NT2/D1 (cell line): ENCODE data around the gene TEX14.

Experiments
- DNase-seq: peaks from one replicate; pipeline ENCODE4 v3.0.0-alpha.2; 2011; ENCODE audit warnings: low read depth, low spot score
- H3K27me3 ChIP-seq: 2 replicates; pipeline ENCODE4 v1.6.0; 2011; ENCODE audit warnings: mild to moderate bottlenecking; ENCODE audit not compliant: insufficient read length, insufficient read depth
- H3K36me3 ChIP-seq: 2 replicates; pipeline ENCODE4 v1.6.1; 2011; ENCODE audit warnings: mild to moderate bottlenecking, low read length, mixed read lengths; ENCODE audit not compliant: insufficient read depth, insufficient read length
- H3K4me1 ChIP-seq: 2 replicates; pipeline ENCODE4 v1.5.1; 2011; ENCODE audit not compliant: insufficient read depth, insufficient read length
- H3K4me3 ChIP-seq: 2 replicates; pipeline ENCODE4 v1.5.1; 2011; ENCODE audit warnings: low read depth; ENCODE audit not compliant: insufficient read length
- H3K9ac ChIP-seq: 2 replicates; pipeline ENCODE4 v1.6.0; 2011; ENCODE audit warnings: low read depth; ENCODE audit not compliant: insufficient read length
- H3K9me3 ChIP-seq: 2 replicates; pipeline ENCODE4 v1.5.1; 2011; ENCODE audit warnings: mild to moderate bottlenecking, low read length; ENCODE audit not compliant: insufficient read depth
- SUZ12 ChIP-seq: IDR thresholded peaks from 2 replicates; pipeline ENCODE4 v1.6.1; 2011; ENCODE audit not compliant: insufficient read length, insufficient read depth; ENCODE audit errors: extremely low read depth
- YY1 ChIP-seq: IDR thresholded peaks from 2 replicates; pipeline ENCODE4 v1.6.1; 2011; ENCODE audit not compliant: insufficient read length, insufficient read depth
- ZNF274 ChIP-seq: IDR thresholded peaks from 2 replicates; pipeline ENCODE4 v1.6.1; 2011; ENCODE audit warnings: mild to moderate bottlenecking, low read depth, low read length

The TEX14 gene

DNA sequence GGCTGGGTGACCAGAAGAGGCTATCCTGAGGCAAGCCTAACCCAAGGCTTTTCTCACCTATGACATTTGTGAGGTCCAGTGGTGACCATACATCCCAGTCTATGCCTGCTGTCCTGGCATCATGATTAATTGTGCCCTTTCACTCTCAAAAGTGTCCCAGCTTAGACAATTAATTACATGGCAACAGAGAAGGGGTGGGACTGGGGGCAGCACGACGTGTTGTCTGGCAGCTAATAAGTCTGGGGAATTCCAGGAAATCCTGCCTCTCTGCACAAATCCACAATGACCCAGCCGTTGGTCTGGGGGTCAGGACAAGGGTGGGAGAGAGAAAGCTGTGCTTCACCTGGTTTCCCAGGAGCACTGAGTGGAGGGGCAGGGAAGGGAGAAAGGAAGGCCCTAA, 163.4 kb downstream of the TEX14 start:
- H3K9ac ChIP-seq: peak overlapping the region; percentile 27
- DNase-seq: no peak
- H3K4me3 ChIP-seq: no peak overlapping the region
- TF ChIP-seq ZNF274 (no peak), SUZ12 (no peak), YY1 (no peak)
- H3K4me1 ChIP-seq: peaks cover 31% of the 10 kb centered on the region
- no peaks in the 10 kb centered on the region for H3K36me3 ChIP-seq
- peaks cover 24% of the 10 kb centered on the region for H3K27me3 ChIP-seq
- H3K9me3 ChIP-seq: no peaks in the 10 kb centered on the region

DNA sequence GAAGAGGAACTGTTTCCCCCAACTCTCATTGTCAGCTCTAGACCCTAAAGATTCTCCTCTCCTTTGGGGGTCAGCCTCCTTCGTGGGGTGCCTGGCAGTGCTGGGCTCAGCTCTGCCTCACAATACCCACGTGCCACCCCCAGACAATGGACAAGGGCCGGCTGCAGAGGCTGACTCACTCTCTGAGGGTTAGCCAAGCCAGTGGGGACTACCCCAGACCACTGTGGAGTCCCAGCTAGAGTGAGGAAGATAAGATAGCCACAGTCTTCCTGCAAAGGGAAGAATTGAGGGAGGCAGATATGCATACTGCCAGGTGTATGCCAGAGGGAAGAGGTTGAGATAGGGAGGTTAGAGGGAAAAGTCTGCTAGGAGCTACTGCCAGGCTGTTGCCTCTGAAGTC, 163.9 kb downstream of the TEX14 start:
- Histone ChIP-seq H3K9me3 (no peaks in the 10 kb centered on the region), H3K9ac (no peak overlapping the region), H3K4me1 (peaks cover 31% of the 10 kb centered on the region), H3K4me3 (no peak overlapping the region), H3K36me3 (no peaks in the 10 kb centered on the region), H3K27me3 (peaks cover 23% of the 10 kb centered on the region)
- DNase-seq: no peak
- no peak for TF ChIP-seq YY1
- no peak for TF ChIP-seq ZNF274
- TF ChIP-seq SUZ12: no peak

DNA sequence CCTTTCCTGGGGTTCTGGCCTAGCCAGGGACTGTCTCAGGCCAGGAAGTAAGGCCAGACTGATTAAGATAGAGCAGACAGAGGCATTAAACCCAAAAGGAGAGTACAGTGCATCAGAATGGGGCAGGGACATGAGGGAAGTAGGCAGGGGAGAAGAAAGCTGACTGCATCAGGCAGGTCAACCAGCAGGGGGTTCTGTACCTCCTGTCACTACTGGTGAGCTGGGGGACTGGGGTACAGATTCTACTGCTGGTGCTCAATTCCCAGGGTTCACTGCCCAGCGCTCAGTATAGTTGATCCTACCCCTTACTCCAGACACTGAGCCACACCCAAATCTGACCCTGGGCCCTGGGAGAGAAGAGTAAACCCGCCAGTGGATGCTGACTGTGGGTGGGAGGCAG, 164.5 kb downstream of the TEX14 start:
- no peak for TF ChIP-seq ZNF274
- TF ChIP-seq SUZ12: no peak
- TF ChIP-seq YY1: no peak
- Histone ChIP-seq H3K9ac (no peak overlapping the region), H3K27me3 (peaks cover 17% of the 10 kb centered on the region), H3K4me1 (peaks cover 25% of the 10 kb centered on the region), H3K36me3 (no peaks in the 10 kb centered on the region), H3K4me3 (no peak overlapping the region), H3K9me3 (no peaks in the 10 kb centered on the region)
- DNase-seq: no peak

DNA sequence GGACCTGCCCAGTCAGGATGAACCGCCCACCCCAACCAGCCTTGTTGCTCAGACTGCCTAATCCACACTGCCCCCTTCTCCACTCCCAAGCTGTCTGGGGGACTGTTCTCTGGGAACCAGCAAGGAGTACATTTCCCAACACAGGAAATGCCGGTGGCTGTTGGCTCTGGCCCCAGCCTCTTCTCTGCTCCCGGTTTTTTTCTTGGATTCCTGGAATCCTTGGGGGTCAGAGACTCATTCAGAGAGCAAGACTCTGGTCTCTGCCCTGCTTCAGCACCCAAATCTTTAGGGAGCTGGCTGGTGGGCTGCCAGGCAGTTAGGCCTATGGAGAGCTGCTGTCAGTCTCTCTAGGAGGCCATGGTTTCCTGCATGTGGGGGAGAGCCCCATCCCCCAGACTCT, 166.6 kb downstream of the TEX14 start:
- DNase-seq: no peak
- H3K4me3 ChIP-seq: no peak overlapping the region
- H3K36me3 ChIP-seq: no peaks in the 10 kb centered on the region
- peaks cover 25% of the 10 kb centered on the region for H3K4me1 ChIP-seq
- peak overlapping the region; percentile 13 for H3K9ac ChIP-seq
- TF ChIP-seq SUZ12 (no peak), ZNF274 (no peak), YY1 (no peak)
- H3K27me3 ChIP-seq: peaks cover under 1% of the 10 kb centered on the region
- no peaks in the 10 kb centered on the region for H3K9me3 ChIP-seq

DNA sequence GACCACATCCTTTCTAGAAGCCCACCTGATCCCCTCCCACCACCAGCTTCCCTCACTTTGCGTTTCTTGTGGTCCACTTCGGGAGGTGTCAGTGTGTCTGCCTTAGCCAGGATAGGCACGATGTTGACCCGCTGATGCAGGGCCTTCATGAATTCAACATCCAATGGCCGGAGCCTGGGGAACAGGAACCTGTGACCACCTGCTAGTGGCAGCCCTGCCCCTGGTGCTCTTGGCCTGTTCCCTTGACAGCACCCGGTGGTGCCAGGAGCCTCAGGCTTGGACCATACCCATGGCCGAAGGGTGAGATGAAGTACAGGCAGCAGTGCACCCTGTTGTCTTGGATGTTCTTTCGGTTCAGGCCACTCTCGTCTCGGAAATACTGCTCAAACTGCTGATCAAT, 170.2 kb downstream of the TEX14 start:
- DNase-seq: no peak
- TF ChIP-seq ZNF274: no peak
- no peak for TF ChIP-seq YY1
- no peak for TF ChIP-seq SUZ12
- no peaks in the 10 kb centered on the region for H3K27me3 ChIP-seq

DNA sequence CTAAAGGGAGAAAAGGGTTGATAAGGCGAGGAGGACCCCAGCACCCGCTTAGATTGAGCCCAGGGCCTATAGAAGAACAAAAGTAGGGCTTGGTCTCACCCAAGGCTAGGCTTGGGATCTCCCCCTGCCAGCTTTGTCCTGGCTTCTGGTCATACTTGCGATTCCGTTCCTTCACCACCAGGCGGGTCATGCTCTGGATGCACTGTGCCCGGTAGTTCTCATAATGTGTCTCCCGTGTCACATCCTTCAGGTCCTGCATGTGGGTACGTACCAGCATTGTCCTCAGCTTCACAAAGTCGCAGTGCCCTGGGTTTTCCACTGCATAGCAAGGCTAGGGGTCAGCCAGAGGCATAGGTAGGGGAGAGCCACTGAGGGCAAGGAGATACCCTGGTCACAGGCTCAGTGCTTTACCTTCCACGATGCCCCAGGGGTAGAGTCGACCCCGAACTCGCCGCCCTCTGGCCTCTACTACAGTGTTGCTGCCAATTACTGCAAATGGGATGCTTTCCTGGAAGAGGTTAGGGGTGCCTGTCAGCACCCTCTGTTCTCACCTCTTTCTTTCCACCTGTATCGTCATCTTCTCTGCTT, 170.9 kb downstream of the TEX14 start:
- no peaks in the 10 kb centered on the region for H3K36me3 ChIP-seq
- no peak for DNase-seq
- H3K4me1 ChIP-seq: peaks cover 16% of the 10 kb centered on the region
- H3K4me3 ChIP-seq: no peak overlapping the region
- H3K9ac ChIP-seq: no peak overlapping the region
- no peaks in the 10 kb centered on the region for H3K9me3 ChIP-seq
- no peaks in the 10 kb centered on the region for H3K27me3 ChIP-seq
- TF ChIP-seq YY1: no peak

More for the DNA sequence above, 170.2 kb downstream of the TEX14 start:
- no peaks in the 10 kb centered on the region for H3K36me3 ChIP-seq
- no peak overlapping the region for H3K4me3 ChIP-seq
- H3K9ac ChIP-seq: no peak overlapping the region
- H3K9me3 ChIP-seq: no peaks in the 10 kb centered on the region
- H3K4me1 ChIP-seq: peaks cover 21% of the 10 kb centered on the region

DNA sequence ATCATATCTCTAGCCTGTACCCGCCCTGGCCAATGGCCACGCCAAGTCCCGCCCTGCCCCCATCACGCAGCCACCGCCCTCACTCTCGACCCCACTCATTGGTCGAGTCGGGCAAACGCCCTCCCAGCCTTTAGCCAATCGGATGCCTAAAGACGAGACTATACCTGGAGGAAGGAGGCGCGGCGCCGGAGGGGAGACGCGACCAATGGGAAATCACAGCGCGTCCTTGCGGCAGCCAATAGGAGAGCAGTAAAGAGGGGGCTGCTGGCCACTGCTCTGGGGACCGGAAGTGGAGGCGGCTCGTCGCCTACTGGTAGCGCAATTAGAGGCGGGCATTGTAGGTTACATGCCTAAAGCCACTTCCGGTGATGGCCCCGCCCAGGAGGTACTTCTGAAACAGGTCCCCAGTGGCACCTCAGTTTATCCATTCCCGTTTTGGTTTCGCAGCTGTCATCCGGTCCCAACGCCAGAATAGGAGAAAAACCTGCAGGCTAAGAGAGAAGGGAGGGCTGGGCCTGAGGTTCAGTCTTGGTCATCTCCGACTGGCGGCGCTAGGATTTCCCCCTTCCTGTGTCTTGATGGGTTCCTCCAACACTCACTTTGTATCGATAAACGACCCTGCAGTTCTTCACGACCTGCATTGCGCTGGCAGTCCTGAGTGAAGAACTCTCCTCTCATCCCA, 173.8 kb downstream of the TEX14 start:
- Histone ChIP-seq H3K36me3 (no peaks in the 10 kb centered on the region), H3K4me3 (peak overlapping the region; percentile 81), H3K27me3 (no peaks in the 10 kb centered on the region), H3K9me3 (no peaks in the 10 kb centered on the region), H3K9ac (peak overlapping the region; percentile 83), H3K4me1 (peaks cover 8% of the 10 kb centered on the region)
- peak; percentile 97 for DNase-seq
- no peak for TF ChIP-seq YY1
- TF ChIP-seq ZNF274: no peak
- no peak for TF ChIP-seq SUZ12
